A673 (cell line): ENCODE data around the gene IRGC. TPM values are rescaled to one million over a fixed set of nuclear protein-coding genes. Genes with fewer than 3 reads are reported as not detected.

Source experiments
- BruUV-seq: library from RNA; stranded (reverse); fragments of 400-500 nt; replicated peaks from 2 replicates; lab custom pipeline; 2021; lab: Mats Ljungman, UMichigan
- CTCF ChIA-PET: fragments of 300-600 bp; sonication (Branson Sonifier 250); formaldehyde crosslinking; loops from one replicate; lab custom pipeline; 2022; ENCODE audit warnings: antibody characterized with exemption; lab: Charles Lee
- POLR2A ChIA-PET: fragments of 300-600 bp; sonication (Branson Sonifier 250); formaldehyde crosslinking; loops from one replicate; lab custom pipeline; 2022; ENCODE audit warnings: antibody characterized with exemption; ENCODE audit not compliant: low non-redundant PET; lab: Charles Lee
- DNase-seq: peaks from one replicate; pipeline ENCODE4 v3.0.0-alpha.2; 2015; ENCODE audit warnings: low spot score
- H3K27ac ChIP-seq: fragments of 200-600 bp; sonication (generic); 2 replicates; pipeline ENCODE4 v1.5.1; 2016; ENCODE audit warnings: mixed run types, low read depth, mild to moderate bottlenecking, mixed read lengths, antibody characterized with exemption, low read length; ENCODE audit not compliant: poor library complexity, severe bottlenecking
- H3K27me3 ChIP-seq: fragments of 200-600 bp; sonication (generic); replicated peaks from 2 replicates; pipeline ENCODE4 v1.6.1; 2017; ENCODE audit warnings: mixed run types, low read depth, mild to moderate bottlenecking, mixed read lengths, antibody characterized with exemption, low read length; ENCODE audit not compliant: insufficient read depth, poor library complexity
- H3K36me3 ChIP-seq: fragments of 200-600 bp; sonication (generic); 2 replicates; pipeline ENCODE4 v1.6.1; 2016; ENCODE audit warnings: mixed run types, mild to moderate bottlenecking, mixed read lengths, antibody characterized with exemption, low read length; ENCODE audit not compliant: insufficient read depth, poor library complexity, severe bottlenecking
- H3K4me1 ChIP-seq: fragments of 200-600 bp; sonication (generic); 2 replicates; pipeline ENCODE4 v1.6.1; 2017; ENCODE audit warnings: mixed run types, mild to moderate bottlenecking, mixed read lengths, antibody characterized with exemption, low read length; ENCODE audit not compliant: insufficient read depth, poor library complexity, severe bottlenecking
- H3K4me3 ChIP-seq: fragments of 200-600 bp; sonication (generic); 2 replicates; pipeline ENCODE4 v1.5.1; 2016; ENCODE audit warnings: low read depth, mixed run types, mild to moderate bottlenecking, mixed read lengths, low read length; ENCODE audit not compliant: poor library complexity, severe bottlenecking
- H3K9me3 ChIP-seq: fragments of 200-600 bp; sonication (generic); 2 replicates; pipeline ENCODE4 v1.6.1; 2016; ENCODE audit warnings: mixed run types, low read depth, mild to moderate bottlenecking, mixed read lengths, antibody characterized with exemption, low read length; ENCODE audit not compliant: poor library complexity, severe bottlenecking
- EZH2 ChIP-seq: fragments of 200-600 bp; sonication (generic); IDR thresholded peaks from 2 replicates; pipeline ENCODE4 v1.6.1; 2017; ENCODE audit warnings: borderline replicate concordance, low read depth, mild to moderate bottlenecking, mixed read lengths, antibody characterized with exemption, low read length; ENCODE audit not compliant: poor library complexity, severe bottlenecking
- intact Hi-C: fragments of 100-400 bp; cut with micrococcal nuclease; formaldehyde crosslinking; loops from one replicate; pipeline ENCODE4 v1.10.0; 2022; ENCODE audit not compliant: unreplicated experiment
- total RNA-seq: library from RNA; stranded (reverse); gene quantifications from 2 replicates; pipeline ENCODE4 v1.2.3, GENCODE V29; 2021
- TF ChIP-seq, protein P1 (sequence below): fragments of 300-800, 200-600 bp; sonication (generic); conservative IDR thresholded peaks from 2 replicates; pipeline ENCODE4 v1.5.1; 2017; ENCODE audit warnings: low read depth, mild to moderate bottlenecking, antibody characterized with exemption, low read length, moderate library complexity, mixed read lengths

Gene IRGC
- total RNA-seq, 1 experiment from 2014 or later = not detected

DNA sequence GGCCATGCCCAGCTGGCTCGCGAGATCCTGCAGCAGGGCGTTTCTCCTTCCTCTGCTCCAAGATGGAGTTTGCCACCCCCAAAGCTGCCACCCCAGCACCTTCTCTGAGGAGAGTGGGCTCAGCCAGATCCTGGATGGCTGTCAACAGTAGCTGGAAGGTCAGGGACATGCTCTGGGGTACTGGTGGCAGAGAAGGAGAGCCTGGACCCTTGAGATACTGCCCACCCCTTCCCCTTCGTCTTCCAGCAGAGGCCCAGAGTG, 11.6 kb downstream of the IRGC start:
- Histone ChIP-seq H3K36me3 (peaks cover 22% of the 10 kb centered on the region), H3K4me3 (no peak overlapping the region), H3K9me3 (no peaks in the 10 kb centered on the region), H3K27me3 (no peaks in the 10 kb centered on the region), H3K4me1 (no peaks in the 10 kb centered on the region), H3K27ac (no peak overlapping the region)
- DNase-seq = no peak
- CTCF ChIA-PET = no interaction called here
- POLR2A ChIA-PET = no interaction called here
- intact Hi-C loops = no loop called here
- TF ChIP-seq, protein P1, sequence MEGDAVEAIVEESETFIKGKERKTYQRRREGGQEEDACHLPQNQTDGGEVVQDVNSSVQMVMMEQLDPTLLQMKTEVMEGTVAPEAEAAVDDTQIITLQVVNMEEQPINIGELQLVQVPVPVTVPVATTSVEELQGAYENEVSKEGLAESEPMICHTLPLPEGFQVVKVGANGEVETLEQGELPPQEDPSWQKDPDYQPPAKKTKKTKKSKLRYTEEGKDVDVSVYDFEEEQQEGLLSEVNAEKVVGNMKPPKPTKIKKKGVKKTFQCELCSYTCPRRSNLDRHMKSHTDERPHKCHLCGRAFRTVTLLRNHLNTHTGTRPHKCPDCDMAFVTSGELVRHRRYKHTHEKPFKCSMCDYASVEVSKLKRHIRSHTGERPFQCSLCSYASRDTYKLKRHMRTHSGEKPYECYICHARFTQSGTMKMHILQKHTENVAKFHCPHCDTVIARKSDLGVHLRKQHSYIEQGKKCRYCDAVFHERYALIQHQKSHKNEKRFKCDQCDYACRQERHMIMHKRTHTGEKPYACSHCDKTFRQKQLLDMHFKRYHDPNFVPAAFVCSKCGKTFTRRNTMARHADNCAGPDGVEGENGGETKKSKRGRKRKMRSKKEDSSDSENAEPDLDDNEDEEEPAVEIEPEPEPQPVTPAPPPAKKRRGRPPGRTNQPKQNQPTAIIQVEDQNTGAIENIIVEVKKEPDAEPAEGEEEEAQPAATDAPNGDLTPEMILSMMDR = no peak
- no peak for TF ChIP-seq EZH2
- no TSS peak for BruUV-seq

DNA sequence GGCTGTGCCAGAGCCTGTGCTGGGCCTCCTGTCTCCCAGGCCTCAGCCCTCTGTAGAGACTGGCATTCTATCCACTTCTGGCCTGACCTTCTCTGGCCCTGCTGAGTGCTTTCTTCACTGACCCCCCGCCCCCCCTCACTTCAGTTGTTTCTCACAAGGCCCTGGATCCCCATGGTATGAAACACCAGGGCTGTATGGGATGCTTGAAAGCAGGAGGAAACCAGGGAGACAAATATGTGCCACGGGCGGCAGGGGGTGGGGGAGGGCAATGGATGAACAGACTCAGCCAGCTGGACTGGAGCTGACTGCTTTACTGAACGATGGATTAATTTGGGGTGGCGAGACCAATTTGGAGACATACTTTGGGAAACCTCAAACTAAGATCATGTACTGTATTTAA, 14.0 kb downstream of the IRGC start:
- CTCF ChIA-PET = no interaction called here
- peaks cover 36% of the 10 kb centered on the region for H3K36me3 ChIP-seq
- H3K4me3 ChIP-seq = no peak overlapping the region

DNA sequence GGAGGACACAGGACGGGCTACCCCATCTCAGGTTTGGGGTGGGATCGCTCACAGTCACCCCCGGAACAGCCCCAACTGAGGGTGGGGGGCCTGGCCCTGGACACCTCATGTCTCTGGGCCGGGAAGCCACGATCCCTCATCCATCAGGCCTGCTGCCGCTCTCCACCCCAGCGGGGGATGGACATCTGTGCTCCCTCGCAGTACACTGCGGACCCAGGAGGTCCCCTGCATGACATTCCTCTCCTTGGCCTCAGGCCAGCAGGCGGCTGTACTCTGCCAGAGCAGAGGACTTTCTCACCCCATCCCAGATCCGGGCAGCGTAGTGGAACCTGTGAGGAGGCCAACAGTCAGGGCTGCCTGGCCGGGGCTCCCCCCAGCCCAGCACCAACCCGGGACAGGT, 15.5 kb downstream of the IRGC start:
- no peaks in the 10 kb centered on the region for H3K9me3 ChIP-seq
- H3K4me3 ChIP-seq = no peak overlapping the region
- H3K27me3 ChIP-seq = no peaks in the 10 kb centered on the region
- no peak for DNase-seq
- ChIA-PET POLR2A (no interaction called here), CTCF (no interaction called here)
- H3K36me3 ChIP-seq = peaks cover 41% of the 10 kb centered on the region
- BruUV-seq = no TSS peak
- TF ChIP-seq EZH2 = no peak
- TF ChIP-seq, protein P1 = no peak
- H3K27ac ChIP-seq = no peak overlapping the region
- no peaks in the 10 kb centered on the region for H3K4me1 ChIP-seq
- intact Hi-C loops = no loop called here

More for the DNA sequence above, 14.0 kb downstream of the IRGC start:
- H3K4me1 ChIP-seq = no peaks in the 10 kb centered on the region
- intact Hi-C loops = no loop called here
- no peak overlapping the region for H3K27ac ChIP-seq
- BruUV-seq = no TSS peak
- no peak for DNase-seq
- H3K27me3 ChIP-seq = no peaks in the 10 kb centered on the region
- no peaks in the 10 kb centered on the region for H3K9me3 ChIP-seq
- TF ChIP-seq, protein P1 = no peak
- no peak for TF ChIP-seq EZH2
- POLR2A ChIA-PET = no interaction called here
